ENCODE measurements around the gene SPACA4.
A peak's percentile ranks its signal among the peaks of the same experiment; 100 is the strongest.

SPACA4 gene

GRCh38 chr19:48634424-48635262, 28.1 kb downstream of the SPACA4 start:
- TF ChIP-seq CTCF (IDR thresholded peaks at IDR 0.05; ENCODE audit: low read depth, low read length) = no peak
- peak; percentile 95 to 98 for DNase-seq (ENCODE audit: low read depth in 2 of 2)
- H3K4me3 ChIP-seq (replicated peaks in 1 of 2; ENCODE audit: low read depth in 2 of 2, low read length in 2 of 2) = peak overlapping the region in 1 of 2 donors; percentile 13

- no peak for TF ChIP-seq CTCF (IDR thresholded peaks at IDR 0.05; ENCODE audit: low read depth, low read length)
- DNase-seq (ENCODE audit: low read depth in 2 of 2) = peak in 1 of 2 donors; percentile 56
- peak overlapping the region; percentile 38 to 69 for H3K4me3 ChIP-seq (replicated peaks in 1 of 2; ENCODE audit: low read depth in 2 of 2, low read length in 2 of 2)
Observed at GRCh38 chr19:48635263-48635965, 28.9 kb downstream of the SPACA4 start.

- peak overlapping the region; percentile 56 to 69 for H3K4me3 ChIP-seq (replicated peaks in 1 of 2; ENCODE audit: low read depth in 2 of 2, low read length in 2 of 2)
- no peak for TF ChIP-seq CTCF (IDR thresholded peaks at IDR 0.05; ENCODE audit: low read depth, low read length)
- DNase-seq (ENCODE audit: low read depth in 2 of 2) = no peak
Observed at GRCh38 chr19:48635966-48636858, 29.7 kb downstream of the SPACA4 start.

- TF ChIP-seq CTCF (IDR thresholded peaks at IDR 0.05; ENCODE audit: low read depth, low read length) = peak; percentile 6
- H3K4me3 ChIP-seq (replicated peaks in 1 of 2; ENCODE audit: low read depth in 2 of 2, low read length in 2 of 2) = peak within 1 kb of the TSS; percentile 56 to 69
- no peak for DNase-seq (ENCODE audit: low read depth in 2 of 2)
Observed at GRCh38 chr19:48636859-48637448, 30.4 kb downstream of the SPACA4 start, which contains the start of gene DBP. Gene DBP (minus strand): TSS chr19:48637379. CDS start chr19:48636994, 385 bp downstream.

- no peak for TF ChIP-seq CTCF (IDR thresholded peaks at IDR 0.05; ENCODE audit: low read depth, low read length)
- DNase-seq (ENCODE audit: low read depth in 2 of 2) = peak; percentile 96 to 100
- H3K4me3 ChIP-seq (replicated peaks in 1 of 2; ENCODE audit: low read depth in 2 of 2, low read length in 2 of 2) = peak overlapping the region; percentile 56 to 69
Observed at GRCh38 chr19:48637449-48637947, 31.0 kb downstream of the SPACA4 start.
